Small intestine (tissue), 7 donors: ENCODE data around the gene AIRE. TPM values are rescaled to one million over a fixed set of nuclear protein-coding genes. Genes with fewer than 3 reads are reported as not detected.

ENCODE experiments used
- DNase-seq, 2 donors: peaks; one replicate each; pipeline versions ENCODE4 v3.0.0 to v3.0.0-alpha.2; 2013
- FAIRE-seq: peaks from 2 replicates; lab custom pipeline; 2012; peaks lifted over from hg19 to GRCh38; lab: Jason Lieb, UNC
- H3K27ac ChIP-seq, 3 donors: one replicate each; pipeline ENCODE4 v1.5.1; 2013; ENCODE audit warnings: low read length in 2 of 3, mild to moderate bottlenecking in 2 of 3, control low read depth in 1 of 3, inconsistent platforms in 1 of 3, low read depth in 1 of 3, moderate library complexity in 1 of 3
- H3K27me3 ChIP-seq, 3 donors: one replicate each; pipeline ENCODE4 v1.6.1; 2013; ENCODE audit warnings: low read length in 3 of 3, inconsistent platforms in 1 of 3; ENCODE audit not compliant: control insufficient read depth in 3 of 3, insufficient read depth in 3 of 3
- H3K36me3 ChIP-seq, 3 donors: one replicate each; pipeline ENCODE4 v1.6.1; 2013; ENCODE audit warnings: low read length in 3 of 3, inconsistent platforms in 1 of 3, low read depth in 1 of 3, mild to moderate bottlenecking in 1 of 3, moderate library complexity in 1 of 3; ENCODE audit not compliant: control insufficient read depth in 3 of 3, insufficient read depth in 2 of 3
- H3K4me1 ChIP-seq, 3 donors: one replicate each; pipeline ENCODE4 v1.6.1; 2013; ENCODE audit warnings: low read length in 2 of 3, inconsistent platforms in 1 of 3, low read depth in 1 of 3, mild to moderate bottlenecking in 1 of 3, moderate library complexity in 1 of 3; ENCODE audit not compliant: control insufficient read depth in 3 of 3, insufficient read depth in 2 of 3
- H3K4me3 ChIP-seq, 3 donors: one replicate each; pipeline ENCODE4 v1.5.1; 2013; ENCODE audit warnings: low read length in 3 of 3, control low read depth in 1 of 3, inconsistent platforms in 1 of 3, low read depth in 1 of 3, mild to moderate bottlenecking in 1 of 3, moderate library complexity in 1 of 3
- H3K9me3 ChIP-seq, 2 donors: one replicate each; pipeline ENCODE4 v1.6.1; 2013; ENCODE audit warnings: low read depth in 1 of 2, low read length in 1 of 2; ENCODE audit not compliant: control insufficient read depth in 2 of 2, insufficient read depth in 1 of 2
- WGBS, 3 donors: extraction: QIAGEN DNeasy Blood & Tissue Kit; methylation state at CpG; one replicate each; pipeline ENCODE4 v1.1.7; 2013; 5-methylcytosine and 5-hydroxymethylcytosine counted together
- polyA plus RNA-seq, 4 donors: library from polyadenylated mRNA; stranded (reverse) in 3 of 4; unstranded in 1 of 4; fragments of 200-250 nt in 3 of 4; fragments of 120-200 nt in 1 of 4; gene quantifications; one replicate each; pipeline versions ENCODE4 v1.2.1 to v1.2.3, GENCODE V29; 2013
- donor health status: healthy with polysubstance abuse.
- donor health status: control.
- donor health status: control.
- donor health status: Bipolar disorder and iron deficiency.
- donor health status: healthy.

Gene AIRE
- polyA plus RNA-seq, 4 donors, result 0.06 to 7.0 TPM; not detected in 2

- no peaks in the 10 kb centered on the region for H3K27me3 ChIP-seq
- H3K9me3 ChIP-seq, result peaks cover 0 to 8% of the 10 kb centered on the region in 2 donors
- 69 to 81% (median 71%) methylated on average over 10 to 12 of the region's 12 CpGs for WGBS, 3 donors
- FAIRE-seq (no peak), DNase-seq (no peak)
- H3K4me3 ChIP-seq, result no peak overlapping the region
- H3K27ac ChIP-seq, result no peak overlapping the region
- no peaks in the 10 kb centered on the region for H3K36me3 ChIP-seq
- no peaks in the 10 kb centered on the region for H3K4me1 ChIP-seq
These were observed 23.2 kb upstream of the AIRE start for GRCh38 chr21:44262338-44263056.

GRCh38 chr21:44263221-44263760 lies 22.4 kb upstream of the AIRE start:
- WGBS, 3 donors, result 78 to 83% (median 83%) methylated on average over 12 to 18 of the region's 18 CpGs
- H3K36me3 ChIP-seq, result no peaks in the 10 kb centered on the region
- FAIRE-seq, result no peak
- no peaks in the 10 kb centered on the region for H3K27me3 ChIP-seq
- no peak for DNase-seq
- H3K9me3 ChIP-seq, result peaks cover 0 to 8% of the 10 kb centered on the region in 2 donors
- H3K4me1 ChIP-seq, result no peaks in the 10 kb centered on the region
- no peak overlapping the region for H3K4me3 ChIP-seq
- no peak overlapping the region for H3K27ac ChIP-seq

GRCh38 chr21:44263768-44264167 lies 21.9 kb upstream of the AIRE start:
- FAIRE-seq (no peak), DNase-seq (no peak)
- Histone ChIP-seq H3K27ac (no peak overlapping the region), H3K36me3 (no peaks in the 10 kb centered on the region), H3K9me3 (peaks cover 0 to 8% of the 10 kb centered on the region in 2 donors), H3K27me3 (no peaks in the 10 kb centered on the region), H3K4me3 (no peak overlapping the region), H3K4me1 (no peaks in the 10 kb centered on the region)
- WGBS, 3 donors, result 85 to 90% (median 86%) methylated on average over 3 to 4 of the region's 4 CpGs

- H3K4me1 ChIP-seq, result no peaks in the 10 kb centered on the region
- DNase-seq, result no peak
- 87 to 92% (median 91%) methylated on average over 17 of the region's 17 CpGs for WGBS, 3 donors
- FAIRE-seq, result no peak
- no peaks in the 10 kb centered on the region for H3K36me3 ChIP-seq
- no peaks in the 10 kb centered on the region for H3K9me3 ChIP-seq
- H3K27ac ChIP-seq, result no peak overlapping the region
- H3K27me3 ChIP-seq, result no peaks in the 10 kb centered on the region
- H3K4me3 ChIP-seq, result no peak overlapping the region
These were observed 19.9 kb upstream of the AIRE start for GRCh38 chr21:44265734-44266270.

- 66 to 78% (median 71%) methylated on average over 19 of the region's 19 CpGs for WGBS, 3 donors
- Histone ChIP-seq H3K4me3 (no peak overlapping the region), H3K27ac (no peak overlapping the region), H3K27me3 (no peaks in the 10 kb centered on the region), H3K9me3 (no peaks in the 10 kb centered on the region), H3K4me1 (no peaks in the 10 kb centered on the region), H3K36me3 (no peaks in the 10 kb centered on the region)
- no peak for FAIRE-seq
- no peak for DNase-seq
These were observed 18.0 kb upstream of the AIRE start for GRCh38 chr21:44267655-44268142.

GRCh38 chr21:44269090-44269489 lies 16.6 kb upstream of the AIRE start:
- Histone ChIP-seq H3K27me3 (no peaks in the 10 kb centered on the region), H3K4me3 (no peak overlapping the region), H3K36me3 (no peaks in the 10 kb centered on the region), H3K27ac (no peak overlapping the region), H3K9me3 (no peaks in the 10 kb centered on the region), H3K4me1 (no peaks in the 10 kb centered on the region)
- WGBS, 3 donors, result 74 to 81% (median 80%) methylated on average over 8 of the region's 8 CpGs
- no peak for DNase-seq
- FAIRE-seq, result no peak

GRCh38 chr21:44271558-44272283 lies 14.0 kb upstream of the AIRE start:
- Histone ChIP-seq H3K4me3 (no peak overlapping the region), H3K36me3 (no peaks in the 10 kb centered on the region), H3K9me3 (peaks cover 0 to 4% of the 10 kb centered on the region in 2 donors), H3K27ac (no peak overlapping the region), H3K27me3 (no peaks in the 10 kb centered on the region), H3K4me1 (no peaks in the 10 kb centered on the region)
- 87 to 89% (median 88%) methylated on average over 18 of the region's 18 CpGs for WGBS, 3 donors
- DNase-seq (no peak), FAIRE-seq (no peak)

GRCh38 chr21:44272284-44272858 lies 13.3 kb upstream of the AIRE start:
- Histone ChIP-seq H3K9me3 (peaks cover 0 to 4% of the 10 kb centered on the region in 2 donors), H3K36me3 (no peaks in the 10 kb centered on the region), H3K4me3 (no peak overlapping the region), H3K27me3 (no peaks in the 10 kb centered on the region), H3K4me1 (no peaks in the 10 kb centered on the region), H3K27ac (no peak overlapping the region)
- DNase-seq (no peak), FAIRE-seq (no peak)
- WGBS, 3 donors, result 86 to 93% (median 90%) methylated on average over 16 to 18 of the region's 18 CpGs
